Stimulated activated CD4-positive, alpha-beta T cell treated with anti-CD3 and anti-CD28 coated beads, Interleukin-2, amount 100 ng/mL, for 4 hours (primary cell): ENCODE results near the gene DYNC1H1.

Source experiments
- DNase-seq: peaks from one replicate; pipeline ENCODE4 v3.0.0-alpha.2; 2020; ENCODE audit warnings: low read depth

Gene DYNC1H1

DNA sequence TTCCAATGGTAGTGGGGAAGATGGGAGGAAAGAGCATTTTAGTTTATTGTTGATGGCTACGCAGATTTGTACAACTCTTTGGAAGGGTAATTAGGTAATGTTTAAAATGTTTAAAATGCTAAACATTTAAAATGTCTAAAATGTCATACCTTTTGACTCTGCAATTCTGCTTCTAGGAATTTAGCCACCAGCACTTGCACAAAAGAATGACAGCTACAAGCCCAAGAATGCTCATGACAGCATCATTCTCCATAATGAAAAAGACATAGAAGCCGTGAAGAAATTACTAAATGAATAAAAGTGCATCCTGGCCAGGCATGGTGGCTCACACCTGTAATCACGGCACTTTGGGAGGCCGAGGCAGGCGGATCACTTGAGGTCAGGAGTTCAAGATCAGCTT is 19.9 kb upstream of the DYNC1H1 start:
- no peak for DNase-seq

DNA sequence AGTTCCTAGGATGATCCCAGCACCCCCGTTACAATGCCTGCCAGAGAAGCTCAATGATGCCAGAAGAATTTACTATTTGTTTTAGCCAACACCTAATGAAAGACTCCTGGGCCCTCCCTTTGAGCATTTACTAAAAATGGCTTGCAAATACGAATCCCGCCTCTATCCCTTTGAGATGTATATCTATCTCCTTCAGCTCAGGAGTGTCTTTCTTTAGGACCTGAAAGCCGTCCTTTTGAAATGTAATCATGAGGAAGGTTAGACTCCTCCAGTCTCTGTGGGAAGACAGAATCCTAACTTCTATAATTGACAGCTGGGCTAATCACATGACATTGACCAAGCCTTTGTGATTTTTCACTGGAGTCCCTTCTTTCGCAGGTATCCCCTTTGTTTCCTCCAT is 19.2 kb upstream of the DYNC1H1 start:
- no peak for DNase-seq

DNA sequence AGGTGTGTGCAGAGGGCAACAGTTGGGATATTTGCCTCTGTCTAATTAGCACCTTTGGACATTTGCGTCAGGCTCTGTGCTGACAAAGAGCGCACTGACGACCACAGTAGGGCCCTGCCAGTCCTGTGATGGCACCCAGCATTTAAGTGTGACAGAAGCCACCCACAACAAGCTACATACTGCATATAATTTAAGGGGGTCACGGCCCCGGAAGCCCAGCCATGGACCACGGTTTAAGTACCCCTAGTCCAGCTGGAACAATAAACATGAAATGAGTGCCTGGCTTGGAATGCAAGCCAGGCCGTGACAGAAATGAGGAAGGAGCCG is 16.8 kb upstream of the DYNC1H1 start:
- no peak for DNase-seq

DNA sequence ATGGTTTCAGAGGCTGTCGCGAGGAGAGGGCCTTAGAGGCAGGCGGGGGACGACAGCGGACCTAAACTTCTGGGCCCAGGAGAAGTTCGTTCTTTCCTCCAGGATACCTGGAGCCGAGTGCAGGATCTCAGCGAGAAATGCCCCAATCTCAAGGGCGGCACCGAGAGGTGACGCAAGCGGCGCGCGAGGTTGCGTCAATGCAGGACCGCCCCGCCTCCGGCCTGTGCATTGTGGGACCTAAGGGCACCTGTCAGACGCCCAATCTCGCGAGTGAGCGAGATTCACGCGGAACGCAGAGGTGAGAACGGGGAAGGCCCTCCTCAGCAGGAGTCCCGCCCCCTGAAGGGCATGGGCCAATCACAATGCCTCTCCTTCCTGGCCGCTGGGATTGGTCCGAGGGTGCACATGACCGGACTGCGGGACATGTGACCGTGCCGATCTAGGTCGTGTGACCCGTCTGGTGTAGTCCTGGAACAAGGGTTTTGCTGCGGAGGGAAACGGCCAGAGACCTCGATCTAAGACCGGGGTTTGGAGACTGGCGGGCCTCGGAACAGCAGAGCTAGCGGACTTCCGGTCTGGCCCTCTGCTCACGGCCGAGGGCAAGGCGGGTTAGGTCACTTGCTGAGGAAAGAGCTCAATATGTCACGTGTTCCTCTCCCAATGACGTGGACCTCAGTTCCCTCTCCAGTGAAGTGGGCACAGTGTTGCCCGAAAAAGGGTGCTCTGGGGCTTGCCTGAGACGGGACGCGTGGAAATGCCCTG is 16.3 kb upstream of the DYNC1H1 start:
- DNase-seq = peak; percentile 100

DNA sequence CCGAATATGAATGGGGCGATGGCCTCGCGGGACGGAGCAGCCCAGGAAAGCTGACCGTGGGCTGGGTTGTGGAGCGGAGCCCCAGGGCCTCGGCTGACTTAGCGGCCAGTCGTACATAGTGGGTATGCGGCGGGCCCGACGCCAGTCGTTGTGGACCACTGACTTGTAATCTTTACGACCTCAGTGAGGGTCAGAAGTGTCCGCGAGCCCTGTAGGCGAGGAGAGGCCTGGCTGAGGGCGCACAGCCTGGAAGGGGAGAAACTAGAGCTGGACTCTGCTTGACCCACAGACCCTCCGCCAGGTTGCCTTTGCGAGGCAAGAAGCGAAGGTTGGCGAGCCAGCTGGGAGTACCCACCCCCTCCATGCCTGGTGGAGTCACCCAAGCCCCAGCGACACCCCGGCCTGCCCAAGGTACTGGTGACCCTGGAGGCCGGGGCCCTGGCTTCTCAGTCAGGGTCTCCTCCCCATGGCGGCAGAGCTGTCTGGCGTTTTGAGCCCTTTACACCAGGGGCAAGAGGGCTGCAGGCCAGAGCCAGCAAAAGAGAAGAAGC is 15.6 kb upstream of the DYNC1H1 start:
- no peak for DNase-seq

- no peak for DNase-seq
Observed at GRCh38 chr14:101950100-101950499, 14.3 kb upstream of the DYNC1H1 start.

DNA sequence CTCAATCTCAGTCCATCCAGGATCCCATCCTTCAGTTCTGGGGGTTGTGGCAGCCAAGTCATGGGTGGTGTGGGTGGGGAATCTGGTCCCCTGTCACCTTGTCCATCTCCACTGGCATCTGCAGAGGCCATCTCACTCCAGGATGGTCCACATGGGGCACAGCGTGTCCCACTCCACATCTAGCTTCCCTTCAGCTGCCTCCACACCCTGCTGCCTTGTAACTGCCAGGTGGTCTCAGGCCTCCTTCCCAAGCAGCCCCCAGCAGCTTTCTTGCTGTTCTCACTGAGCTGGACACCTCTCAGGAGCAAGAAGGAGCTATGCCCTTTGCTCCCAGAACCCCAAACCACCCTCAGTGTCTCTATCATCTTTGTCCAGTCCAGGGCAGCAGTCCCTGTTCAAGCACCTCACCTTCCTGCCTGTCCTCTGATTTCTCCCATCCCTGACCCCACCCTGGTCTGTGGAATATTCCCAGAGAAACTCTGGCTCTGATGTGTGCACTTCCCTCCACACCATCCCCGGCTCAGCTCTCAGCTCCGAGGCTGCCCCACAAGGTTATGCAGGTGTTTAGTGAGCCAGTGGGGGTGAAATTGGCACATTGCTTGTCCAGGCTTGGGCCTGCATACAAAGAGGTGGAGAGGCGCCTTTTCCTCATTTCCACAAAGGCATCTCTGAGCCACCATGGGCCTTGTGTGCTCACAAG is 13.7 kb upstream of the DYNC1H1 start:
- DNase-seq = no peak

DNA sequence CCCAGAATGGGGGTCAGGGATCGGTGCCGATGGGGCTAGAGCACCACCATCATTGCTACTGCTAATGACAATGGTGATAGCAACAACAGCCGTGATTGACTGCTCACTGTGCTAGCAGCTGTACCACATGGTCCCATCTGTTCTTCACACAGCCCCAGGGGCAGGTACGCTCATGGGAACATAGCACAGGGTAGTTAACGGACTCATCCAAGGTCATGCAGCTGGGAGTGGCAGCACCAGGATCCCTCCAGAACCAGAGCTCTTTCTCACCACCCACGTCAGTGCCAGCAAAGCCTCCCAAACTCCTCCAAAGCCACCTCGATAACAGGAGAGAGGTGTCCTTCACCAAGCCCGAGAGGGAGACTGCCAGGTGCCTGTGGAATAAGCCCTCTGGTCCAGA is 11.2 kb upstream of the DYNC1H1 start:
- no peak for DNase-seq

GRCh38 chr14:101954501-101954900 is 9.9 kb upstream of the DYNC1H1 start:
- DNase-seq = no peak

DNA sequence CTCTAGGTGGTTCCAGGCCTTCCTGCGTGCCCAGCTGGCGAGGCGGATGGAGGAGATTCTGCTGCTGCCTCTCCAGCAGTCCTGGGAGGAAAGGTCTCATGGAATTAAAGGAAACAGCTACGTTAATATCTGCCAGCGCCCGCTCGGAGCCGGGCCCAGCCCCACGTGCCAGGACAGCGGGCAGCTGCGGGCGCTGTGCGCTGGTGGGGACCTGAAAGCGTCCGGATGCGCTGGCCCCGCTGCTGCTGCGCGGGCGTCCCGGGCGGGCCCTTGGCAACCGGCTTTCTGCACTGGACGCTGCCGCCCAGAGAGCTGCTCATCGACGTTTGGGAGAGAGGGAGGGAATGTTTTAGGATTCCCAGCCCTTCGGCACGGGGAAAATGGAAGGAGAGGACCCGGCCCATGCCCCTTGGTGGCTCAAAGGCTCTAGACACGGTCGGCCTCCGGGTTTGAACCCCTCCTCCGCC is 8.6 kb upstream of the DYNC1H1 start:
- DNase-seq = no peak

- no peak for DNase-seq
Observed at GRCh38 chr14:101956179-101956885, 8.0 kb upstream of the DYNC1H1 start.

- no peak for DNase-seq
Observed at GRCh38 chr14:101957406-101958234, 6.8 kb upstream of the DYNC1H1 start.

DNA sequence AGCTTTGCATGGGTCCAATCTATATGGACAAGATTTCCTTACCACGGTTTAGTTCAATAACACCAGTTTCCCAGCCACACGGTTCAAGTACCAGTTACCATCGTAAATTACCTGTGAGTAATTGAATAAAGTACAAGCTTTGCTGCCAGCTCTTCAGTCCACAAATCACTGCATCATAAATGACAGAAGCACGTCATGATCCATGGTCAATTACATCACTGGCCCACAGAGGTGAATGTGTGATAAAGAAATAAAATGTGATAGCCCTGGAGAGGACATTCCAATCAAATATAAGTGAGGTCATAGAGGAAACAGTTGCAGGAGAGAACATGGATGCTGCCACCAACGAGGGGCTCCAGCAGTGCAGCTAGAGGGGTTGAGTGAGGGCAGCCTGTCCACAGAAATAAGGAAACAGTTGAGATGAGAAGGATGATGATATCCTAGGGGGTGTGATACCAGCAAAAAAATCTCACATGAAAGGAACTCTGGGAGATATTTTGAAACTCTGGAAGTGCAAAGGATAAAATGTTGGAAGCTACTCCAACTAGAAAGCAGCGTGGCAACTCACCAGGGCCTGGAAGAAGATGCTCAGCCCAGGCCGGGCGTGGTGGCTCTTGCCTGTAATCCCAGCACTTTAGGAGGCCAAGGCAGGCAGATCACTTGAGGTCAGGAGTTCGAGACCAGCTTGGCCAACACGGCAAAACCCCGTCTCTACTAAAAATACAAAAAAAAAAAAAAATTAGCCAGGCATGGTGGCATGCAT is 5.8 kb upstream of the DYNC1H1 start:
- no peak for DNase-seq

DNA sequence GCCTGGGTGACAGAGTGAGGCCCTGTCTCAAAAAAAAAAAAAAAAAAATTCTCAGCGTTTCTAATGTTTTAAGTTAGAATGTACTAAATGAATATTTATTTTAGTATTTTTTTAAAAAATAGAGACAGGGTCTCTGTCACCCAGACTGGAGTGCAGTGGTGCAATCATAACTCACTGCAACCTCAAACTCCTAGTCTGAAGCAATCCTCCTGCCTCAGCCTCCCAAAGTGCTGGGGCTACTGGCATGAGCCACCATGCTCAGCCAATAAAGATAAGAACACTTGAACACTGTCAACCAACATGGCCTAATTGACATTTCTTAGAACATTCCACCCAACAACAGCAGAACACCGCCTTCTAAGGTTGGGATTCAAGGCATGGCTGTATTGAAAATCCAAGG is 5.1 kb upstream of the DYNC1H1 start:
- DNase-seq = no peak

GRCh38 chr14:101960225-101960624 is 4.1 kb upstream of the DYNC1H1 start:
- no peak for DNase-seq

- DNase-seq = peak; percentile 61
Observed at GRCh38 chr14:101961011-101961721, 3.2 kb upstream of the DYNC1H1 start.

DNA sequence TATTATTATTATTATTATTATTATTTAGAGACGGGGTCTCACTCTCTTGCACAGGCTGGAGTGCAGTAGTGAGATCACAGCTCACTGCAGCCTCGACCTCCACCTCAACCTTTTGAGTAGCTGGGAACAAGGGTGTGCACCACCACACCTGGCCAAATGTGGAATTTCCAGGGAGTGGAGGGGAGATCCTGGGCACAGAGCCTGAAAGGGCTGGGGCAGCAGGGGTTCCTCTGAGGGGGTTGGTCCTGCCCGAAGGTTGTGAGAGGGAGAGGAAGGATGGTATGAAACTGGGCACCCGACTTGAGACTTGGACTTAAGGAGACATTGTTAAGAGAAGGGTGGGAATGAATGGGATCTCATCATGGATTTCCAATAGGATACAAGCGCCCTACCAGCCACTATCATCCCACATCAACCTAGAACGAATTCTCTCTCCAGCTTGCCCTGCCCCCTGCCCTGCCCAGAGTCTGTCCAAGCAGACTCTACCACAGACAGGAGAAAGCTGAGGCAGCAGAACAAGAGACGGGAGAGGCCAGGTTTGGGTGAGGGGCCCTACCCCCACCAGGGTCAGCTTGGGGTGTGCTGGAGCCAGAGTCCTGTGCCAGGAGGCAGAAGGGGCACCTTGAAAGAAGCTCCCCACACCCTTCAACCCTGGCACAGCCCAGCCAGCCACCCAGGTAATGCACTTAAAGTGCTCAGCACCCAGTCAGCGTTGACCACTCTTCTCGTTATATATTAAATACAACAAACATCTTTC is 2.4 kb upstream of the DYNC1H1 start:
- no peak for DNase-seq

- DNase-seq = no peak
Observed at GRCh38 chr14:101962503-101962874, 1.9 kb upstream of the DYNC1H1 start.

DNA sequence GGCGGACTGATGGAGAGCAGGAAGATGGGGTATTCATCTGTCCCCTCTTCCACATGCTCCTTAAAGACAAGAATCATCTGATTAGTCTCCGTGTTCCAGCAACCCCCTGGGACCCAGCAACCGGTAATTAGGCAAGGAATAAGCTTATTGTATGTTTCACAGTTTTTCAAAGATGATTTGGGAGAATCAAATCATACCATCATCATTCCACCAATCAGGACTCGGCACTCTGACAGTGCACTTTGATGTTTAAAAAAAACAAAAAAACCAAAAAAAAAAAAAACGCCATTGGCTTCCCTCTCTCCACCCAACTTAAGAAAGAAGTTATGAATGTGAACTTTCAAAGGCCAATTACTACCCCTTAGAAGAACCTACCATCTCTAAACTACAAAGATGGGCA is 1.3 kb upstream of the DYNC1H1 start:
- DNase-seq = no peak
